Esophagus muscularis mucosa (tissue), 4 donors: ENCODE data around the gene DENND1C. TPM values are rescaled to one million over a fixed set of nuclear protein-coding genes. Genes with fewer than 3 reads are reported as not detected.

ENCODE experiments used
- DNase-seq: peaks from one replicate; pipeline ENCODE4 v3.0.0-alpha.2; 2017; ENCODE audit errors: extremely low spot score
- H3K27ac ChIP-seq, 4 donors: fragments of 200-600 bp; sonication (generic); replicated peaks in 1 of 4; 1 replicate in 3 of 4; 2 replicates in 1 of 4; pipeline ENCODE4 v1.5.1; 2016 to 2019; ENCODE audit warnings: mild to moderate bottlenecking in 1 of 4
- H3K27me3 ChIP-seq, 4 donors: fragments of 200-600 bp; sonication (generic); one replicate each; pipeline versions ENCODE4 v1.5.1 to v1.6.0; 2016 to 2019
- H3K36me3 ChIP-seq, 4 donors: fragments of 200-600 bp; sonication (generic); one replicate each; pipeline ENCODE4 v1.5.1; 2016 to 2019
- H3K4me1 ChIP-seq, 4 donors: fragments of 200-600 bp; sonication (generic); one replicate each; pipeline ENCODE4 v1.5.1; 2016 to 2019
- H3K4me3 ChIP-seq, 4 donors: fragments of 200-600 bp; sonication (generic); 1 replicate in 2 of 4; 2 replicates in 2 of 4; pipeline ENCODE4 v1.5.1; 2016 to 2019; ENCODE audit warnings: mild to moderate bottlenecking in 4 of 4, moderate library complexity in 1 of 4
- H3K9me3 ChIP-seq, 4 donors: fragments of 200-600 bp; sonication (generic); 1 replicate in 3 of 4; 2 replicates in 1 of 4; pipeline ENCODE4 v1.5.1; 2016 to 2019
- CTCF ChIP-seq, 3 experiments: fragments of 200-600 bp in 2 of 3; fragments of 450-650 bp in 1 of 3; sonication (generic) in 2 of 3; IDR thresholded peaks; one replicate each; pipeline ENCODE4 v1.5.1; 2017 to 2019; ENCODE audit warnings: antibody characterized with exemption in 3 of 3, mild to moderate bottlenecking in 2 of 3, moderate library complexity in 1 of 3
- EP300 ChIP-seq: sonication (generic); formaldehyde crosslinking; IDR thresholded peaks from one replicate; pipeline ENCODE4 v1.6.1; 2017; ENCODE audit warnings: antibody characterized with exemption
- POLR2A ChIP-seq: fragments of 450-650 bp; IDR thresholded peaks from one replicate; pipeline ENCODE4 v1.6.1; 2017; ENCODE audit warnings: antibody characterized with exemption, moderate library complexity, mild to moderate bottlenecking, low read depth
- POLR2AphosphoS5 ChIP-seq, 2 donors: sonication (generic); formaldehyde crosslinking; IDR thresholded peaks; one replicate each; pipeline ENCODE4 v1.6.1; 2017; ENCODE audit warnings: antibody characterized with exemption in 2 of 2
- WGBS: methylation state at CpG from one replicate; pipeline ENCODE4 v1.1.5; 2018; 5-methylcytosine and 5-hydroxymethylcytosine counted together
- intact Hi-C: fragments of 100-400 bp; cut with DNase I; formaldehyde crosslinking; loops from one replicate; pipeline ENCODE4 v1.15.1; 2023
- total RNA-seq, 4 donors: library from RNA; depleted of rRNA; stranded (reverse); fragments of >200 nt; gene quantifications; one replicate each; pipeline versions ENCODE4 v1.1.0 to v1.2.1, GENCODE V29; 2016

DENND1C gene
- total RNA-seq, 4 donors from 2014 or later, result 0.13 to 2.8 (median 1.1) TPM

- H3K27me3 ChIP-seq, result peaks cover 0 to 47% (median 2%) of the 10 kb centered on the region in 4 donors
- no peaks in the 10 kb centered on the region for H3K36me3 ChIP-seq
- peaks cover 0 to 13% (median 9%) of the 10 kb centered on the region in 4 donors for H3K9me3 ChIP-seq
- H3K4me1 ChIP-seq, result no peaks in the 10 kb centered on the region
- DNase-seq, result no peak
- WGBS, result 88% methylated on average over 8 of the region's 8 CpGs
- H3K27ac ChIP-seq, result no peak overlapping the region
- intact Hi-C loops, result no loop called here
- no peak for TF ChIP-seq POLR2AphosphoS5 (IDR thresholded peaks at IDR 0.05)
- TF ChIP-seq CTCF (IDR thresholded peaks at IDR 0.05), result no peak
- TF ChIP-seq POLR2A, result no peak
- TF ChIP-seq EP300, result no peak
- no peak overlapping the region for H3K4me3 ChIP-seq
Observed at GRCh38 chr19:6494438-6495036, 12.9 kb upstream of the DENND1C start.

- Histone ChIP-seq H3K9me3 (peaks cover 0 to 13% (median 9%) of the 10 kb centered on the region in 4 donors), H3K36me3 (no peaks in the 10 kb centered on the region), H3K4me3 (no peak overlapping the region), H3K27me3 (peaks cover 0 to 42% (median 0%) of the 10 kb centered on the region in 4 donors), H3K27ac (no peak overlapping the region), H3K4me1 (no peaks in the 10 kb centered on the region)
- intact Hi-C loops, result no loop called here
- TF ChIP-seq EP300 (no peak), POLR2AphosphoS5 (IDR thresholded peaks at IDR 0.05) (no peak), POLR2A (no peak), CTCF (IDR thresholded peaks at IDR 0.05) (no peak)
- DNase-seq, result no peak
- WGBS, result 91% methylated on average over 4 of the region's 4 CpGs
Observed at GRCh38 chr19:6491802-6492592, 10.4 kb upstream of the DENND1C start.

GRCh38 chr19:6490134-6490533 lies 8.5 kb upstream of the DENND1C start:
- 54% methylated on average over 2 of the region's 2 CpGs for WGBS
- DNase-seq, result no peak
- intact Hi-C loops, result no loop called here
- Histone ChIP-seq H3K9me3 (peaks cover 0 to 13% (median 9%) of the 10 kb centered on the region in 4 donors), H3K4me1 (no peaks in the 10 kb centered on the region), H3K36me3 (no peaks in the 10 kb centered on the region), H3K27ac (no peak overlapping the region), H3K4me3 (no peak overlapping the region), H3K27me3 (peaks cover 0 to 50% (median 0%) of the 10 kb centered on the region in 4 donors)
- TF ChIP-seq POLR2A, result no peak
- no peak for TF ChIP-seq EP300
- TF ChIP-seq POLR2AphosphoS5 (IDR thresholded peaks at IDR 0.05), result no peak

- intact Hi-C loops, result no loop called here
- TF ChIP-seq CTCF (IDR thresholded peaks at IDR 0.05) (no peak), POLR2AphosphoS5 (IDR thresholded peaks at IDR 0.05) (no peak), POLR2A (no peak), EP300 (no peak)
- no peaks in the 10 kb centered on the region for H3K36me3 ChIP-seq
- no peak overlapping the region for H3K27ac ChIP-seq
- WGBS, result 51% methylated on average over 14 of the region's 15 CpGs
- no peaks in the 10 kb centered on the region for H3K4me1 ChIP-seq
- peaks cover 0 to 50% (median 0%) of the 10 kb centered on the region in 4 donors for H3K27me3 ChIP-seq
- no peak for DNase-seq
- H3K4me3 ChIP-seq, result no peak overlapping the region
- peaks cover 0 to 13% (median 9%) of the 10 kb centered on the region in 4 donors for H3K9me3 ChIP-seq
Observed at GRCh38 chr19:6489278-6490061, 7.9 kb upstream of the DENND1C start.

- Histone ChIP-seq H3K36me3 (no peaks in the 10 kb centered on the region), H3K4me3 (no peak overlapping the region), H3K4me1 (no peaks in the 10 kb centered on the region), H3K27me3 (peaks cover 0 to 56% (median 2%) of the 10 kb centered on the region in 4 donors), H3K9me3 (no peaks in the 10 kb centered on the region), H3K27ac (no peak overlapping the region)
- TF ChIP-seq EP300, result no peak
- TF ChIP-seq CTCF (IDR thresholded peaks at IDR 0.05), result no peak
- no peak for TF ChIP-seq POLR2AphosphoS5 (IDR thresholded peaks at IDR 0.05)
- TF ChIP-seq POLR2A, result no peak
- intact Hi-C loops, result no loop called here
- WGBS, result 92% methylated on average over 7 of the region's 7 CpGs
- no peak for DNase-seq
Observed at GRCh38 chr19:6484831-6485230, 3.2 kb upstream of the DENND1C start.
